ENCODE data around the gene ZNF385B.

ZNF385B gene

GRCh38 chr2:179745635-179746256, 115.7 kb downstream of the ZNF385B start:
- DNase-seq (ENCODE audit: low spot score): no peak

GRCh38 chr2:179744401-179744800, 117.0 kb downstream of the ZNF385B start:
- no peak for DNase-seq (ENCODE audit: low spot score)

GRCh38 chr2:179741317-179741716, 120.1 kb downstream of the ZNF385B start:
- DNase-seq (ENCODE audit: low spot score): no peak

- no peak for DNase-seq (ENCODE audit: low spot score)
Measured at GRCh38 chr2:179729966-179730365, 131.4 kb downstream of the ZNF385B start.

DNA sequence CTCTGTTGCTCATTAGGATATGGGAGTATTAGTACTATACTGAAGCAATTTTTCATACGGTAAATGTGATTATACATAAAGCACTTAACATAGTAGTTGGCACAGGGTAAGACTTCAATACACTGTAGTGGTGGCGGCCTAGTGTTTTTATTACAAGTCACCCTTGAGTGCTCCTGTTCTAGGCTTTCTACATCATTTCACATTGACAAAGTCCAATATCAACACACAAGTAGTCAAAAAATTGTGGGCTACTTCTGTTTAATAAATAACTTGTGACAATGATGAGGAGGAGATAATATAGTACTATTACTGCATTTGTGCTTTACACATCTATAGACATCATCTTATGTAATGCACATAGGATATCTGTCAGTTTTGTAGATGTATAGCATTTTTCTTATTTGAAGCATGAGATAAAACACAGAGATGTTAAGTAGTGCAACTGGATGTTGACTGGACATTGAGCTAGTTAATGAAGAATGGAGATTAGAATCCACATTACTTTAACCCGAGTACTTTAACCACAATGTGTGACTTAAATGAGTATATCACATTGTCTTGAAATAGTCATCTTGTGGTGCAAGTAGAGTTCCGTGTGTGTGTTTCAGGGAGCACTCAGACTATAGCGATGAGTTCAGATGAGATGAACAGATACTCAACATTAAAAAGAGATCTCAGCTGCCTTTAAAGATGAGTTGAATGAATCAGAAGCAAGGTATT, 134.8 kb downstream of the ZNF385B start:
- DNase-seq (ENCODE audit: low spot score): no peak

GRCh38 chr2:179724403-179724802, 137.0 kb downstream of the ZNF385B start:
- DNase-seq (ENCODE audit: low spot score): no peak

GRCh38 chr2:179720173-179720772, 141.1 kb downstream of the ZNF385B start:
- no peak for DNase-seq (ENCODE audit: low spot score)

DNA sequence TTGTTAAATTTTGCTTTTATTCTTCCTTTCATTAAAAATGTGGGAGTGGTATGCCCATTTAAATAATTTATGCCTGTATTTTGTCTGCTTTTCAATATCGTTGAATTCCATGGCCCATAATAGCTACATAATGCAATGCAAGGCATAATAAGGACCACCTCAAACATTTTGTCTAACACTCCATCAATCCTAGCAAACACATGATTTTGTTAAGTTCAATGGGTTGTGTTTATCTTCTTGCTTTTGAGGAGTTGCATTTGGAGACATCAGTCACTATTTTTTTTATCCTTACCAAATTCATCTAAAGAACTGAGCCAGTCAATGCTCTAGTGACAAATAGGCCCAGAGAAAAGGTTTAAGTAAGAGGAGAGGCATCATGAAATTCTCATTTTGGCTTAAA, 145.5 kb downstream of the ZNF385B start:
- no peak for DNase-seq (ENCODE audit: low spot score)

GRCh38 chr2:179715196-179715595, 146.2 kb downstream of the ZNF385B start:
- no peak for DNase-seq (ENCODE audit: low spot score)

DNA sequence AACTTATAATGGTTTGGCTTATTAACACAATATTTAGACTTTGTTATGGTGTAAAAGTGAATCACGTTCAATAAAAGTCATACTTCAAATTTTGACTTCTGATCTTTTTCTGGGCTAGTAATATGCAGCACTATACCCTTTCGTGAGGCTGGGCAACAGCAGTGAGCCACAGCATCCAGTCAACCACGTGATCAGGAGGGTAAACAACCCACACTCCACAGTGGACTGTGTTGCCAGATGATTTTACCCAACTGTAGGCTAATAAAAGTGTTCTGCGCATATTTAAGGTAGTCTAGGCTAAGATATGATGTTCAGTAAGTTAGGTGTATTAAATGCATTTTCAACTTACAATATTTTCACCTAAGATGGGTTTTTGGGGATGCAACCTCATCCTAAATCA, 148.6 kb downstream of the ZNF385B start:
- no peak for DNase-seq (ENCODE audit: low spot score)

DNA sequence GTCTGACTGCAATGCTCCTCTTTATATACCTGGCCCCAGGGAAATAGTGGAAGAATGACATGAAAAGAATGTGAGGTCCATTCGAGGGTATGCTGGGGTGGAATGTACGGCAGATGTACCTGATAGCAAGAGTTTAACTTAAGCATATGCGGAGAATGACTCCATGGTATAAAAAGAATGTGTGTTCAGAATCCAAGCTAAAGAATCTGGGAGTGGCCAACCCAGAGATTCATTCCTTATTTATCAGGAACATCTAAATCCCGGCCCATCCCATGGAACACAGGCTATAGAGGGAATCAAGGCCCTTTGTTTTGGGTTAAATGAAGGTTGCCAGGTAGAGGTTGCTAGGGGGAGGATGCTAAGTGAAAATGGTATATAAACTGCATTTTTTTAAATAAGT, 150.0 kb downstream of the ZNF385B start:
- DNase-seq (ENCODE audit: low spot score): no peak

GRCh38 chr2:179703702-179704101, 157.7 kb downstream of the ZNF385B start:
- no peak for DNase-seq (ENCODE audit: low spot score)

DNA sequence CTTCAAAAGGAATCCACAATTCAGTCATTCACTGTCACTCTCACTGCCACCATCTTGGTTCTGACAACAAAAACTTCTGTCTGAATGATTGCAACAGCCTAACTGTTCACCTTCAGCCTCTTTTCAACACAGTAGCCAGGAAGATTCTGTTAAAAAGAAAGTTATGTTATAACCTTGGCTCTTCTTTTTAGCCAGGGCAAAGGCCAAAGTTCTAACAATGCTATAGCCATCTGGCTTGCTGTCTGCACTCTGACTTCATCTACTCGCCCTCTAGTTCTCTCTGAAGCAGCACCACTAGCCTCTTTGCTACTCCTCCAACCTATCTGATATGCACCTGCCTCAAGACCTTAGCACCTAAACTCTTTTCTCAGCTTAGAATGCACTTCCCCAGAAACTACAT, 158.5 kb downstream of the ZNF385B start:
- no peak for DNase-seq (ENCODE audit: low spot score)

GRCh38 chr2:179701524-179702110, 159.8 kb downstream of the ZNF385B start:
- no peak for DNase-seq (ENCODE audit: low spot score)

DNA sequence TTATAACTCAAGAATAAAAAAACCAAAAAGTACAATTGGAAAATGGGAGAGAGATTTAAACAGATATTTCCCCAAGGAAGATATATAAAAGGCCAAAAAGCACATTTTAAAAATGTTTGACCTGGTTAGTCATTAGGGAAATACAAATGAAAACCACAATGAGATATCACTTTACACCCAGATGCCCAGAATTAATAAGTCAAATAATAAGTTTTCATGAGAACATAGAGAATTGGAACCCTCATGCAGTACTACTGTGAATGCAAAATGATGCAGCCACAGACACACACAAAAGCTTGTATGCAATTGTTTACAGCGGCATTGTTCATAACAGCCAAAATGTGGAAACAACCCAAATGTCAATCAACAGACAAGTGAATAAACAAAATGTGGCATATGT, 165.9 kb downstream of the ZNF385B start:
- no peak for DNase-seq (ENCODE audit: low spot score)

DNA sequence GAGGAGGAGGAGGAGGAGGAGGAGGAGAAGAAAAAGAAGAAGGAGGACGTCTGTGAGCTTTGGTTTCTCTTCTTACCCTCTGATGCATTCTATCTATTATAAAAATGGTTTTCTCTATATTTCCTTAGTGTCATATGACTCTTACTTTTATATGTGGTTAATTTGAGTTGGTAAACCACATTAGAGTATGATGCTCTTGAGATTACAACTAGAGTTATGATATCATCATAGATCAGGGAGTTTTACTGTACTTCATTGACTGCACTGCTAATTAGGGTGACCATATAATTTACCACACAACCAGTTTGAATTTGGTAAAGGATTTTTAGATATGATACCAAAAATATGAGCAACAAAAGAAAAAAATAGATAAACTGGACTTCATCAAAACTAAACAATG, 166.4 kb downstream of the ZNF385B start:
- no peak for DNase-seq (ENCODE audit: low spot score)

DNA sequence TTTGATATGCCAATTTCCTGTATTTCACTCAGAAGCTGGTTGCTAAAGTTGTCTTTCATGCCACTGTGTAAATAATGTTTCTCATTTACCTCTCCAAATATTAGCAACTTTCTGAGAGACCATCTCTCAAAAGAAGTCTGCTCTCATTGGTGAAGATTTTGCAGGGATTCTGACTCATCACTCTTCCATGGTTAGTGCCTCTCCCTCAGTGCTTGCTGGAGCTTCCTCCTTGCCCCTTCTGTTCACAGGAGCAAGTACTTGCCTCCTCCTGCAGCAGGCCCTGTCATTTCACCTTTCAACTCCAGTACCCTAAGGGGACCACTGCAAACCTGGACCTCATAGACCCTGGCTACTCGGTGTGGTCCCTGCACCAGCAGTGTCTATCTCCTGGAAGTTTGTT, 168.8 kb downstream of the ZNF385B start:
- DNase-seq (ENCODE audit: low spot score): no peak

DNA sequence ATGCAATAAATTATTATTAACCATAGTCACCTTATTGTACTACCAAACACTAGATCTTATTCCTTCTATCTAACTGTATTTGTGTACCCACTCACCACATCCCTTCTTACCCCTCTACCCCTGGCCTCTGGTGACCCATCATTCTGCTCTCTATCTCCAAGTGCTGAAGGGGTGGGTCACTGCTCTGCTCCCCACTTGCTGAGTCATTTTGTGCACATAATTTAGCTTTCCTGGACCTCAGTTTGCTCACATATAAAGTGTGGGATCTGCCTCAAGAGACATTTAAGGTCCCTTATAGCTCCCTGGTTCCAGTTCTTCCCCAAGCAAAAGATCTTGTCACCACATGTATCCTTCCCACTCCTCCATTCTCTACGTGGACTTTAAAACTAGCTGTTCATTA, 169.4 kb downstream of the ZNF385B start:
- DNase-seq (ENCODE audit: low spot score): no peak

DNA sequence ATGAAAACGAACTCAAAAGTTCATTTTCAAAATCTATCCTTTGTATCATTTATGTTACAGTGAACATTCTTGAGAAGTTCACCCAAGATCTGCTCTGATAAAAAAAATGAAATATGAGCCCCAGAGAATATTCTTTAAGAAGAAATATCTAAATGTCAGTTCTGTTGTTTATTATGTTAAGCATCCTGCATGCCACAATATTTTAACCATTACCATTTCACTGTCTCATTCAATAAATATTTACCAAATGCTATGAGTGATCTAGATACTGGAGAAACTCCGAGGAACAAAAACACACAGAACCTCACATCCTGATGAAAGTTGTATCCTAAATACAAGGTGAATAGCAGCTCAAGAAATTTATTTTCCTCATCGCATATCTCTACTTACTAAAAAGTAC, 170.2 kb downstream of the ZNF385B start:
- no peak for DNase-seq (ENCODE audit: low spot score)

GRCh38 chr2:179686718-179687342, 174.6 kb downstream of the ZNF385B start:
- DNase-seq (ENCODE audit: low spot score): no peak

DNA sequence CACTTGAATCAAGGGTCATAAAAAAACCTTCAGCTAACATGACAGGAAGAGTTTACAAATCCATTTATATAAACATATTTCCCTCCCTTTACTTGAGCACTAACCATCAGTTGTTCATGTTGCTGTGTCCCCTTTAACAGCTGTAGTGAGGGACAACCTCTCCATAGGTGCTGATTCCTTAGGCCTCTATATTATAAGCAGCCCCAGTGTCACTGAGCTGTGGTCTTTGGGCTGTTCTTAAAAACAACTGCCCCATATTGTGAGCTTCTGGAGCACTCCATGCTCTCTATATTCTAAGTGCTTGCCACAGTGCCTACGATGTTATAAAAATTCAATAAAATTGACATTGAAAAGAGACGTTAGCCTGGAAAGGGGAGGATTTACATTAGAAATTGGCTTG, 175.3 kb downstream of the ZNF385B start:
- no peak for DNase-seq (ENCODE audit: low spot score)

DNA sequence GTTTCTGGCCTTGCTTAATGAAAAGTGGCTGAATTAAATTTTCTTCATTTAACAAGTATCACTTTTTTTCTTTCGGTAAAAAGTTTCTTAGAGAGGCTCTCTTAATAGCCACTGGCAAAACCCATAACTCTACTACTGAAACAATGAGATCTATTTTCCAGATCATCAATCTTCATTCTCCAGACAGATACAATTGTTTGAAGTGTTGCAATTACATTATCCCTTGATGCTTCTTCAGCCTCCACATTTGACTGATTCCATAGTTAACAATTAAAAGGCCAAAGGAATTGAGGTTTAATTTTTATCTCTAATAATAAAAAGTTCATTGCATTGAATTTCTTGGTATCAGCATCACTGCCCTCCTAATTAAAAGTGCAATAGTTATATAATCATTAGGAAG, 176.3 kb downstream of the ZNF385B start:
- DNase-seq (ENCODE audit: low spot score): no peak

- no peak for DNase-seq (ENCODE audit: low spot score)
Measured at GRCh38 chr2:179682756-179683155, 178.7 kb downstream of the ZNF385B start.

All from CD4-positive, alpha-beta T cell treated with Interleukin-6 at 100 ng/mL for 8 hours (primary cell).